Gastrocnemius medialis (tissue), 4 donors: Measurements from ENCODE around the gene KIRREL3. TPM values are rescaled to one million over a fixed set of nuclear protein-coding genes. Genes with fewer than 3 reads are reported as not detected.

Source experiments
- ATAC-seq, 2 donors: fragments of 150-250 bp; one replicate each; pipeline ENCODE4 v1.9.1; 2016
- DNase-seq, 2 donors: peaks; one replicate each; pipeline ENCODE4 v3.0.0-alpha.2; 2019
- H3K27ac ChIP-seq, 4 donors: fragments of 200-600 bp; sonication (generic); 1 replicate in 1 of 4; 2 replicates in 3 of 4; pipeline ENCODE4 v1.5.1; 2016 to 2018; ENCODE audit warnings: mild to moderate bottlenecking in 2 of 4, moderate library complexity in 1 of 4
- H3K27me3 ChIP-seq, 3 donors: fragments of 200-600 bp; sonication (generic) in 2 of 3; 1 replicate in 1 of 3; 2 replicates in 2 of 3; pipeline versions ENCODE4 v1.5.1 to v1.6.0; 2016 to 2019; ENCODE audit warnings: mild to moderate bottlenecking in 1 of 3, moderate library complexity in 1 of 3
- H3K36me3 ChIP-seq, 2 donors: fragments of 200-600 bp; sonication (generic) in 1 of 2; one replicate each; pipeline ENCODE4 v1.5.1; 2017 to 2018
- H3K4me1 ChIP-seq, 2 donors: fragments of 200-600 bp; sonication (generic) in 1 of 2; one replicate each; pipeline ENCODE4 v1.5.1; 2016 to 2017; ENCODE audit warnings: mild to moderate bottlenecking in 2 of 2
- H3K4me3 ChIP-seq, 4 donors: fragments of 200-600 bp; sonication (generic) in 3 of 4; 1 replicate in 1 of 4; 2 replicates in 3 of 4; pipeline ENCODE4 v1.5.1; 2016 to 2019; ENCODE audit warnings: mild to moderate bottlenecking in 2 of 4
- H3K9me3 ChIP-seq, 3 donors: fragments of 200-600 bp; sonication (generic) in 2 of 3; 1 replicate in 1 of 3; 2 replicates in 2 of 3; pipeline ENCODE4 v1.5.1; 2016 to 2019
- CTCF ChIP-seq, 5 experiments: fragments of 450-650 bp in 3 of 5; fragments of 200-600 bp in 2 of 5; sonication (generic) in 2 of 5; IDR thresholded peaks in 4 of 5; conservative IDR thresholded peaks in 1 of 5; 1 replicate in 4 of 5; 2 replicates in 1 of 5; pipeline ENCODE4 v1.5.1; 2016 to 2019; ENCODE audit warnings: antibody characterized with exemption in 5 of 5, mild to moderate bottlenecking in 3 of 5, moderate library complexity in 3 of 5
- POLR2A ChIP-seq, 2 donors: fragments of 450-650 bp; IDR thresholded peaks; one replicate each; pipeline ENCODE4 v1.6.1; 2017; ENCODE audit warnings: antibody characterized with exemption in 2 of 2, mild to moderate bottlenecking in 2 of 2, moderate library complexity in 2 of 2
- in situ Hi-C, 4 donors: fragments of 200-750 bp; cut with MboI; loops; one replicate each; pipeline versions ENCODE4 v1.15.0 to v1.8.0; 2017; ENCODE audit warnings: low sequenced_read_pairs in 4 of 4
- intact Hi-C: fragments of 100-400 bp; cut with DNase I; formaldehyde crosslinking; loops from one replicate; pipeline ENCODE4 v1.15.1; 2023; ENCODE audit warnings: low total_unique reads
- total RNA-seq, 4 donors: library from RNA; depleted of rRNA; stranded (reverse); fragments of >200 nt; gene quantifications; one replicate each; pipeline versions ENCODE4 v1.1.0 to v1.2.3, GENCODE V29; 2016

The KIRREL3 gene
- total RNA-seq, 4 donors from 2014 or later: 0.10 TPM; not detected in 3

GRCh38 chr11:126432065-126432461, 568.5 kb downstream of the KIRREL3 start:
- in situ Hi-C loops: loop anchor here (25.0 kb wide), 2 partner anchors 555 to 905 kb away; no protein-coding TSS in a partner anchor
- no peak overlapping the region for H3K4me3 ChIP-seq
- H3K36me3 ChIP-seq: no peaks in the 10 kb centered on the region
- peak overlapping the region in 1 of 4 donors; percentile 40 for H3K27ac ChIP-seq
- ATAC-seq (no peak), DNase-seq (no peak)
- no peaks in the 10 kb centered on the region for H3K9me3 ChIP-seq
- H3K4me1 ChIP-seq: peaks cover 1 to 9% of the 10 kb centered on the region in 2 donors
- H3K27me3 ChIP-seq: no peaks in the 10 kb centered on the region
- intact Hi-C loops: no loop called here
- TF ChIP-seq CTCF (IDR thresholded peaks at IDR 0.05 in 4 of 5, conservative IDR thresholded peaks at IDR 0.05 in 1 of 5): no peak

GRCh38 chr11:126431401-126432064, 569.0 kb downstream of the KIRREL3 start:
- peak; percentile 60 to 73 for ATAC-seq
- in situ Hi-C loops: loop anchor here (25.0 kb wide), 2 partner anchors 556 to 906 kb away; no protein-coding TSS in a partner anchor
- no peaks in the 10 kb centered on the region for H3K27me3 ChIP-seq

GRCh38 chr11:126430581-126431335, 569.8 kb downstream of the KIRREL3 start:
- Histone ChIP-seq H3K36me3 (no peaks in the 10 kb centered on the region), H3K4me1 (peaks cover 5 to 16% of the 10 kb centered on the region in 2 donors), H3K27me3 (no peaks in the 10 kb centered on the region), H3K9me3 (no peaks in the 10 kb centered on the region), H3K27ac (no peak overlapping the region), H3K4me3 (no peak overlapping the region)
- peak in 1 of 2 donors; percentile 60 for ATAC-seq
- DNase-seq: no peak
- in situ Hi-C loops (loop anchor here (25.0 kb wide), 2 partner anchors 557 to 907 kb away; no protein-coding TSS in a partner anchor), intact Hi-C loops (no loop called here)
- TF ChIP-seq POLR2A (IDR thresholded peaks at IDR 0.05) (no peak), CTCF (IDR thresholded peaks at IDR 0.05 in 4 of 5, conservative IDR thresholded peaks at IDR 0.05 in 1 of 5) (no peak)

More at GRCh38 chr11:126431401-126432064, 569.0 kb downstream of the KIRREL3 start:
- peak overlapping the region in 1 of 4 donors; percentile 40 for H3K27ac ChIP-seq
- TF ChIP-seq CTCF (IDR thresholded peaks at IDR 0.05 in 4 of 5, conservative IDR thresholded peaks at IDR 0.05 in 1 of 5): no peak
- DNase-seq: peak; percentile 24 to 43
- intact Hi-C loops: no loop called here
- no peak overlapping the region for H3K4me3 ChIP-seq
- H3K4me1 ChIP-seq: peaks cover 5 to 14% of the 10 kb centered on the region in 2 donors
- no peaks in the 10 kb centered on the region for H3K9me3 ChIP-seq
- H3K36me3 ChIP-seq: no peaks in the 10 kb centered on the region

GRCh38 chr11:126426820-126427749, 573.5 kb downstream of the KIRREL3 start:
- in situ Hi-C loops (loop anchor here (25.0 kb wide), 2 partner anchors 560 to 910 kb away; no protein-coding TSS in a partner anchor), intact Hi-C loops (no loop called here)
- no peaks in the 10 kb centered on the region for H3K36me3 ChIP-seq
- TF ChIP-seq POLR2A (IDR thresholded peaks at IDR 0.05) (no peak), CTCF (IDR thresholded peaks at IDR 0.05 in 4 of 5, conservative IDR thresholded peaks at IDR 0.05 in 1 of 5) (no peak)
- H3K27me3 ChIP-seq: no peaks in the 10 kb centered on the region
- no peak overlapping the region for H3K4me3 ChIP-seq
- peak overlapping the region in 1 of 4 donors; percentile 61 for H3K27ac ChIP-seq
- H3K9me3 ChIP-seq: no peaks in the 10 kb centered on the region
- peak in 1 of 2 donors; percentile 27 for ATAC-seq
- H3K4me1 ChIP-seq: peaks cover 5 to 23% of the 10 kb centered on the region in 2 donors
- no peak for DNase-seq
